OCI-LY7 (cell line): ENCODE data around the gene UFD1. TPM values are rescaled to one million over a fixed set of nuclear protein-coding genes. Genes with fewer than 3 reads are reported as not detected.

Experiments used
- BruUV-seq: library from RNA; stranded (reverse); fragments of 400-500 nt; replicated peaks from 2 replicates; lab custom pipeline; 2021; lab: Mats Ljungman, UMichigan
- CTCF ChIA-PET: fragments of 300-600 bp; sonication (Branson Sonifier 250); formaldehyde crosslinking; loops from one replicate; lab custom pipeline; 2022; ENCODE audit warnings: antibody characterized with exemption; ENCODE audit not compliant: unreplicated experiment; lab: Charles Lee
- POLR2A ChIA-PET: fragments of 300-600 bp; sonication (Branson Sonifier 250); formaldehyde crosslinking; loops from one replicate; lab custom pipeline; 2022; ENCODE audit warnings: antibody characterized with exemption; lab: Charles Lee
- DNase-seq: peaks from one replicate; pipeline ENCODE4 v3.0.0-alpha.2; 2015; ENCODE audit warnings: low spot score
- H2AFZ ChIP-seq: fragments of 200-600 bp; sonication (generic), shearing (Covaris generic); 2 replicates; pipeline ENCODE4 v1.6.1; 2014; ENCODE audit warnings: mild to moderate bottlenecking, antibody characterized with exemption, low read length, moderate library complexity
- H3K27ac ChIP-seq: fragments of 200-600 bp; sonication (generic); 2 replicates; pipeline ENCODE4 v1.5.1; 2014; ENCODE audit warnings: mixed run types, low read depth, mild to moderate bottlenecking, moderate library complexity, low read length, inconsistent platforms; ENCODE audit not compliant: poor library complexity, severe bottlenecking
- H3K36me3 ChIP-seq: fragments of 200-600 bp; sonication (generic); 2 replicates; pipeline ENCODE4 v1.6.1; 2014; ENCODE audit warnings: mild to moderate bottlenecking, antibody characterized with exemption, low read length, moderate library complexity, mixed read lengths; ENCODE audit not compliant: insufficient read depth
- H3K4me1 ChIP-seq: fragments of 200-600 bp; sonication (generic); 2 replicates; pipeline ENCODE4 v1.5.1; 2014; ENCODE audit warnings: mild to moderate bottlenecking, low read length; ENCODE audit not compliant: insufficient read depth, poor library complexity, severe bottlenecking
- H3K4me2 ChIP-seq: fragments of 200-600 bp; sonication (generic); 2 replicates; pipeline ENCODE4 v1.6.1; 2014; ENCODE audit warnings: mild to moderate bottlenecking, low read length
- H3K4me3 ChIP-seq: fragments of 200-600 bp; sonication (generic); 2 replicates; pipeline ENCODE4 v1.5.1; 2014; ENCODE audit warnings: mild to moderate bottlenecking, low read depth, low read length; ENCODE audit not compliant: poor library complexity, severe bottlenecking
- H3K79me2 ChIP-seq: fragments of 200-600 bp; sonication (generic); 2 replicates; pipeline ENCODE4 v1.6.1; 2016; ENCODE audit warnings: low read depth, mild to moderate bottlenecking, low read length, moderate library complexity, mixed read lengths; ENCODE audit not compliant: insufficient read depth
- H3K9me2 ChIP-seq: fragments of 200-600 bp; sonication (generic); 2 replicates; pipeline ENCODE4 v1.6.1; 2016; ENCODE audit warnings: mild to moderate bottlenecking, low read length, mixed read lengths; ENCODE audit not compliant: insufficient read depth
- H3K9me3 ChIP-seq: fragments of 200-600 bp; sonication (generic); 2 replicates; pipeline ENCODE4 v1.6.1; 2014; ENCODE audit warnings: mild to moderate bottlenecking, mixed run types, low read length, mixed read lengths
- H4K20me1 ChIP-seq: fragments of 200-600 bp; sonication (generic); 2 replicates; pipeline ENCODE4 v1.6.1; 2014; ENCODE audit warnings: mild to moderate bottlenecking, antibody characterized with exemption, low read length, moderate library complexity, mixed read lengths; ENCODE audit not compliant: insufficient read depth
- CTCF ChIP-seq: fragments of 200-600 bp; sonication (generic); conservative IDR thresholded peaks from 2 replicates; pipeline ENCODE4 v1.5.1; 2014; ENCODE audit warnings: mild to moderate bottlenecking, antibody characterized with exemption, low read length, moderate library complexity, mixed read lengths
- EZH2phosphoT487 ChIP-seq: fragments of 200-600 bp; sonication (generic); IDR thresholded peaks from 2 replicates; pipeline ENCODE4 v1.6.1; 2018; ENCODE audit warnings: low read depth, borderline replicate concordance, mild to moderate bottlenecking, mixed run types, antibody characterized with exemption, low read length, moderate library complexity, mixed read lengths
- intact Hi-C: fragments of 100-400 bp; cut with micrococcal nuclease; formaldehyde crosslinking; loops from one replicate; pipeline ENCODE4 v1.10.0; 2022; ENCODE audit not compliant: unreplicated experiment
- total RNA-seq, 2 experiments: library from RNA; depleted of rRNA in 1 of 2; stranded (reverse); fragments of >200 nt in 1 of 2; shearing (Covaris generic) in 1 of 2; gene quantifications; 2 replicates each; pipeline ENCODE4 v1.2.3, GENCODE V29; 2014 to 2022

The UFD1 gene
- total RNA-seq, 2 experiments from 2014 or later, result 60.1 to 70.8 TPM

DNA sequence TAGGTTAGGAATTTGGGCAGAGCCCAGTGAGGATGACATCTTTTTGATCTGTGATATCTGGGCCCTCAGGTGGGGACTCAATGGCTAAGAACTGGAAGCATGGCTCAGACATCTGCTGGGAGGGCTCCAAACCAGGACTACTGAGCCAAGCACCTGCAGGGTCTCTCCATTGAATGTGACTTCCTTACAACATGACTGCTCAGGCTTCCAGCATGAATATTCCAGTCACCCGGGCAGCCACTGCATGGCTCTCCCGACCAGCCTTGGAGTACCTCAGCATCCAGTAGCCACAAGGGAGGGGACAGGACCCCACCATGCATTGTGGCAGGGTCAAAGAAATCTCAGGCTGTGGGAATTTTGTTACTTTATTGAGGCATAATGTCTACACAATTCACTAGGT lies 9.3 kb upstream of the UFD1 start:
- POLR2A ChIA-PET, result interaction anchor here (0.6 kb wide), 1 partner anchor 18 kb away, joined by 3 read pairs; no protein-coding TSS in a partner anchor
- Histone ChIP-seq H2AFZ (no peak overlapping the region), H3K9me3 (no peaks in the 10 kb centered on the region), H3K9me2 (no peaks in the 10 kb centered on the region), H3K27ac (no peak overlapping the region), H3K4me3 (no peak overlapping the region), H3K36me3 (peaks cover 89% of the 10 kb centered on the region), H4K20me1 (peaks cover 9% of the 10 kb centered on the region; the same call in 1 of the 2 replicates), H3K4me1 (no peaks in the 10 kb centered on the region), H3K79me2 (peaks cover 7% of the 10 kb centered on the region; the same call in 1 of the 2 replicates), H3K4me2 (no peak overlapping the region)
- CTCF ChIA-PET, result no interaction called here
- no peak for DNase-seq
- no peak for TF ChIP-seq EZH2phosphoT487
- BruUV-seq, result TSS peak; percentile 21
- intact Hi-C loops, result no loop called here

DNA sequence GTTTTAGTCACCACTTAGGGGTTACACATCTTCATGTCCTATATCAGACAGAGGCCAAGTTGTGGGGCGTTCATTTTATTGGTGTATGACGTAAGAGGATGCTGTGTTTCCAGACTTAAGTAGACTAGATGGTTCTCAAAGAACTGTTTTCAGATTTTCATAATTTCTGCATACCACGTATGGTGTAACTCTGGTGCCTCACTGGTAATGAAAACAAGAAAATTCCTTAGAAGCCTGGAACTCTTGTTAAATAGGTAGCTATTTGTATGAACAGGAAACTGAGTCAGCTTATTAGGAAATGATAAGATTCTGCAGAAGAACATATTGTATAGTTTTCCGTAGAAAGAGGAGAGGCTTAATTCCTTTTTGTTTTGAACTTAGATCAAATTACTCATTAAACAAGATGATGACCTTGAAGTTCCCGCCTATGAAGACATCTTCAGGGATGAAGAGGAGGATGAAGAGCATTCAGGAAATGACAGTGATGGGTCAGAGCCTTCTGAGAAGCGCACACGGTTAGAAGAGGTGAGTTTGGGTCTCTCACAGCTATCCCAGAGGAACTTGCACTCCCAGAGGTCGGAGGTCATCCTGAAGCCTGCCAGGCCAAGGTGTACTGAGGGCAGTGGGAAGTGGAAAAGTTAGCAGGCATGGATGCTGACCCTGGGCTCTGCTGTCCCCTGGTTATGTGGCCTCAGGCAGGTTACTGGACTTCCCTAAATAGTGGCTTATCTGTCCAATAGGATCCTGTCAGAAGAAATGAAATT lies 4.7 kb upstream of the UFD1 start:
- Histone ChIP-seq H3K9me3 (no peaks in the 10 kb centered on the region), H3K79me2 (peaks cover 27% of the 10 kb centered on the region), H3K4me1 (peaks cover 5% of the 10 kb centered on the region), H3K27ac (no peak overlapping the region), H3K9me2 (no peaks in the 10 kb centered on the region), H2AFZ (no peak overlapping the region), H3K4me3 (no peak overlapping the region), H3K36me3 (peaks cover 75% of the 10 kb centered on the region), H4K20me1 (peaks cover 13% of the 10 kb centered on the region), H3K4me2 (no peak overlapping the region)
- no peak for DNase-seq
- POLR2A ChIA-PET, result interaction anchor here (1.0 kb wide), 1 partner anchor 309 kb away, joined by 3 read pairs; no protein-coding TSS in a partner anchor
- CTCF ChIA-PET, result no interaction called here
- no TSS peak for BruUV-seq
- TF ChIP-seq EZH2phosphoT487, result no peak
- TF ChIP-seq CTCF, result no peak
- intact Hi-C loops, result loop anchor here (5.0 kb wide), 1 partner anchor 36 kb away; the partner anchor contains the start of gene C22orf39

DNA sequence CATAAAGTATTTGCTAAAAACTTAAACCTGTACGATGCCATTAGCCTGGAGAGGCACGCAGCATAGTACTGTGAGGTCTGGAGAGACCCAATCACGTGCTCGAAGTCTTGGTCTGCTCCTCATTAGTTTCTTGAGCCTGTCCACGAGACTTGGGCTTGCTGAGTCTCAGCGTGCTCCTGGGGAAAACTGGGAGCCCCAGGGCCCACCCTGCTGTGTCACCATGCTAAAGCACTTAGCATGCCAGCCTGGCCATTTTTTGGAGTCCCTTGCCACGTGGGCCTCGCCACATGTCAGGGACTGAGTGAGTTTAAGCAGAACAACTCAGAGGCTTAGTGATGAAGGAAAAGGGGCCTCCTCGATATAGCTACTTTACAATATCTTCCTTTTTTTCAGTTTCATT lies 3.3 kb upstream of the UFD1 start:
- intact Hi-C loops, result loop anchor here (5.0 kb wide), 1 partner anchor 35 kb away; the partner anchor contains the start of gene C22orf39
- ChIA-PET CTCF (no interaction called here), POLR2A (interaction anchor here (0.6 to 0.7 kb wide), 2 partner anchors 101 to 168 kb away, joined by 3 to 4 read pairs; no protein-coding TSS in a partner anchor)
- no peaks in the 10 kb centered on the region for H3K9me3 ChIP-seq
- no peak overlapping the region for H3K27ac ChIP-seq
- H2AFZ ChIP-seq, result no peak overlapping the region
- H3K4me1 ChIP-seq, result peaks cover 10% of the 10 kb centered on the region
- no peak for DNase-seq
- no peak overlapping the region for H3K4me2 ChIP-seq
- TF ChIP-seq CTCF (no peak), EZH2phosphoT487 (no peak)
- H3K9me2 ChIP-seq, result no peaks in the 10 kb centered on the region
- peaks cover 19% of the 10 kb centered on the region for H4K20me1 ChIP-seq
- peaks cover 61% of the 10 kb centered on the region for H3K36me3 ChIP-seq
- no peak overlapping the region for H3K4me3 ChIP-seq
- BruUV-seq, result no TSS peak
- peaks cover 40% of the 10 kb centered on the region for H3K79me2 ChIP-seq
